Astrocyte of the hippocampus (primary cell): ENCODE data around the gene FOXK1.
A peak's percentile ranks its signal among the peaks of the same experiment; 100 is the strongest.
"Not testable (repeated sequence)": the region's sequence is repeated elsewhere in the genome, so short reads cannot be mapped to it uniquely, and the experiment has no call there.

Source experiments
- DNase-seq: peaks from one replicate; pipeline ENCODE4 v3.0.0; 2011; ENCODE audit warnings: low read depth, low spot score

The FOXK1 gene

GRCh38 chr7:4681886-4682620 is at the start of gene FOXK1:
TSS of gene FOXK1 (plus strand) at chr7:4682295. CDS start at chr7:4682309, 14 bp downstream.
- peak; percentile 94 for DNase-seq

DNA sequence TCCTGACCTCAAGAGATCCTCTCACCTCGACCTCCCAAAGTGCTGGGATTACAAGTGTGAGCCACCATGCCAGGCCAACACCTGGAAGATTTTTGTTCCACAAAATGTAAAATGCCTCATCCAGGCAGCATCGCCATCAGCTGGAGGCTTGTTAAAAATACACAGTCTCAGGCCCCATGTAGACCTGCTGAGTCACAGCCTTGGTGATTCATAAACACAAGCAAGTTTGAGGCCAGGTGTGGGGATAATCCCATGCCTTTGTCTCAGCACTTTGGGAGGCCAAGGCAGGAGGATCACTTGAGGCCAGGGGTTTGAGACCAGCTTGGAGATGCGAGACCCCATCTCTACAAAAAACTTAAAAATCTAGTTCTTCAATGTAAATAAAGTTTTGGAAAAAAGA is 49.1 kb upstream of the FOXK1 start:
- no peak for DNase-seq

- DNase-seq, result no peak
Measured at GRCh38 chr7:4634166-4634565, 47.9 kb upstream of the FOXK1 start.

- DNase-seq, result no peak
Measured at GRCh38 chr7:4638781-4639575, 43.1 kb upstream of the FOXK1 start.

DNA sequence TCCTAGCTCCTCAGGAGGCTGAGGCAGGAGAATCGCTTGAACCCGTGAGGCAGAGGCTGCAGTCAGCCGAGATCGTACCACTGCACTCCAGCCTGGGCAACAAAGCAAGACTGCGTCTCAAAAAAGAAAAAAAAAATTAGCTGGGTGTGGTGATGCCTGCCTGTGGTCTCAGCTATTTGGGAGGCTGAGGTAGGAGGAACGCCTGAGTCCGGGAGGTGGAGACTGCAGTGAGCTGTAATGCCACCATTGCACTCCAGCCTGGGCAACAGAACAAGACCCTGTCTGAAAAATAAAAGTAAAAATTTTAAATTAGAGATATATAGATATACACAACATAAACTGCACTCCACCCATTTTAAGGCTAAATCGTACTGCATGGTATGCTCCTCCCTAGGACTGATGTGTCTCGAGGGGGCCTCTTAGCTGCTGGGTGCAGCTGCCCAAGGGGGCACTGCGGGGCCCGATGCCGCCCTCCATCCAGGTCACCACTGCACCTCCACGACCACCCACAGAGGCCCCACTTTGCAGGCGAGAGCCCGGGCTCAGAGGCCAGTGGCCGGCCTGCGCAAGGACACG is 40.9 kb upstream of the FOXK1 start:
- no peak for DNase-seq

GRCh38 chr7:4641667-4642467 is 40.2 kb upstream of the FOXK1 start:
- DNase-seq, result peak; percentile 98

- peak; percentile 11 for DNase-seq
Measured at GRCh38 chr7:4642468-4643203, 39.5 kb upstream of the FOXK1 start.

DNA sequence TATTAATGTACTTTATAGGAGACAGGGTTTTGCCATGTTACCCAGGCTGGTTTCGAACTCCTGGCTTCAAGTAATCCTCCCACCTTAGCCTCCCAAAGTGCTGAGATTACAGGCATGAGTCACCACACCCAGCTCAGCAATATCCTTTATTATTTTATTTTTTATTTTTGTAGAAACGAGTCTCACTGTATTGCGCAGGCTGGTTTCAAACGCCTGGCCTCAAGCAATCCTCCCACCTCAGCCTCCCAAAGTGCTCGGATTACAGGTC is 39.0 kb upstream of the FOXK1 start:
- DNase-seq, result not testable (repeated sequence)

DNA sequence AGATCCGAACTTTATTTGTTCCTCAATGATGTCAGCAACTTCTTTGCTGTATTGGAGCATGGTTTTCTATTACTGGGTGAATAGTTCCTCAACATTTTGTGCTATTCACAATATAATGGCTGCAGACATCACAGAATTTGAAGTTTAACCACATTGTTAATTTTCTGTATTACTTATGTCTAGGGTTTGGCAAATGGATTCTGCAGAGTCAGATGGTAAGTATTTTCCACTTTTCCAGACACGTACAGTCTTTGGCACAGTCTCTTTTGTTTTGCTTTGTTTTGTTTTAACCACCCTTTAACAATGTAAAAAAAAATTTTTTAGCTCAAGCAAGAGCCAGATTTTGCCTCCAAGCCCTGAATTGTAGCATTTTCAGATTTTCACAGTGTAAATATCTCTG is 36.8 kb upstream of the FOXK1 start:
- peak; percentile 41 for DNase-seq

- no peak for DNase-seq
Measured at GRCh38 chr7:4648111-4648510, 34.0 kb upstream of the FOXK1 start.

DNA sequence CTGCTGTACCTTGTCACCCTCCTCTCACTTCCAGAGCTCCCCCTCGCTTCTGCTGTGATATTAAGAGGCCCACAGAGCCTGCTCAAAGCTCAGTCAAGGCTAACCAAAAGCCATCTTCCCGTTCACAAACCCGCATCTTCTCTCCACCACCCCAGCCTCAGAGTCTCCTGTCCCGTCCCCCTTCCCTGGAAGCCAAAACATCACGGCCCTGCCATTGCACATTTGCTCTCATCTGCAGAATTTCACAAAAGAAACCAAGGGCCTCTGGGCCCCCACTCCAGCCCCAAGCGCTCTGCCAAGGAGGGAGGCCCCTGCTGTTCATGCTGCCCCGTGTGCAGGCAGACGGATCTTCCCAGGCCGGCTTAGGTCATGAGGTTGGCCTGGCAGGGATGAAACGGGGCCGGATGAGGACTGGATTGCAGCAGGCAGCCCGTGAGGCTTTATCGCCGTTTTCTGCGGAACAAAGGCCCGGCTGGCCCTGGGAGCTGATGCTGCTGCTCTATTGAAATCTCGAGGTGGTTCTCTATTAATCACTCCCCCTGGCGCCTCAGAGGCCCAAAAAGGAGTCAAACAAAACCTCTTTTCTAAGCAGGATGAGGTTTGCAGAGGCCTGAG is 31.6 kb upstream of the FOXK1 start:
- DNase-seq, result peak; percentile 79

GRCh38 chr7:4653771-4654170 is 28.3 kb upstream of the FOXK1 start:
- DNase-seq, result no peak

DNA sequence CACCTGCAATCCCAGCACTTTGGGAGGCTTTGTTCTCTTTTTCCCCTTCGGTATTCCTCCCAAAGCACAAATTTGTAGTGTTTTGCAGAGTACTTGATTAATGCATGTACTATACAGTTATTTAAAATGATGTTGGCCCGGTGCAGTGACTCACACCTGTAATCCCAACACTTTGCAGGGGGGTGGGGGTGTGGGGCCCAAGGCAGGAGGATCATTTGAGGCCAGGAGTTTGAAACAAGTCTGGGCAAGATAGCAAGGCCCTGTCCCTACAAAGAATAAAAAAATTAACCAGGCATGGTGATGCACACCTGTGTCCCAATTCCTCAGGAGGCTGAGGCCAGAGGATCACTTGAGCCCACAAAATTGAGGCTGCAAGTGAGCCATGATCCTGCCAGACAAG is 26.8 kb upstream of the FOXK1 start:
- no peak for DNase-seq

DNA sequence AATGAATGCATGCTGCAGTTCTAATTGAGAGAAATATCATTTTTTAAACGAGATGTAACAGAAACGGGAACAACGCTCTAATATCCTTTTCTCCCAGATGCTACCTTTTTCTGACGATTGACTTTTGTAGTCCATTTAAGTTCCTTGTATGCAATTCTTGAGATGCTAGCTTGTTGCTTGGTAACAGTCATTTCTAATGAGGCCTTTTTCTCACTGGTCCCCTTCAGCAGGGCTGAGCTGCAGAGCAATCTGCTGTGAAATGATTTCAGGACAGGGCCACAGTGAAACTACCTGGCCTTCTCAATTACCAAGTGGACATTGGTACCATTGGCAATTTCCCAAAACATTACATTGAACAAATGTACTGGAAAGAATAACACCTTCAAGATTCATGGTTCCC is 26.2 kb upstream of the FOXK1 start:
- DNase-seq, result no peak

- DNase-seq, result no peak
Measured at GRCh38 chr7:4657640-4658417, 24.3 kb upstream of the FOXK1 start.

GRCh38 chr7:4659551-4660286 is 22.4 kb upstream of the FOXK1 start:
- DNase-seq, result no peak

DNA sequence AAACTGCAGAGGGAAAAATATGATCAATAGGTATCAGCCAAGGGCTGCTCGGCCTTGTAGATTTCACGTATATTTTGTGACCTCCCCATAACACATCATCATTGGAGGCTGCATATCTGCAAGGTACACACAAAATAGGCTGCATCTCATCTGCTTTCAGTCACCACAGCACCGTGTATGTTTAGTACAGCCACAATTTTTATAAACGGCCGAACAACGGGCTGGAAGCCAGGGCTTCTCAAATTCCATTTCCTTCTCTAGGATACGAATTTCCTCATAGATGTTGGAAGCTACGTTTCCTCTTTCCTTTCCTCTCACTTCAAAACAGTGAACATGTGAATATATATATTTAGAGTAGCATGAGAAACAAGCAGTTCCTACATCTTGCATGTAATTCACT is 20.2 kb upstream of the FOXK1 start:
- DNase-seq, result peak; percentile 32

- no peak for DNase-seq
Measured at GRCh38 chr7:4663239-4664018, 18.7 kb upstream of the FOXK1 start.

DNA sequence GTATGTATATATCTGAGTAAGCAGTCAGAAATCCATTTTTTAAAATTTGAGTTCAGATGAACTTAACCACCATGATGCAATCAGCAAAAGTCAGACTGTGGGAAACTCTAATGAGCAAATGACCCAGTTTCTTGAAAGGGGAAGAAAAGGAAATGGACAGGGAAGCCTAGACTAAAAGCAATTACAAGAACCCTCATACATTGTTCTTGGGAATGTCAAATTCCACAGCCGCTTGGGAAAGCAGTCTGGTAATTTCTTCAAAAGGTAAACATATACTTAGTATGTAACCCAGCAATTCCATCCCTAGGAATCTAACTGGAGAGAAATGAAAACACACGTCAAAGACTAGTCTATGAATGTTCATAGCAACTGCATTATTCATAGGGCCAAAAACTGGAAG is 16.4 kb upstream of the FOXK1 start:
- peak; percentile 94 for DNase-seq
